K562 (cell line): Measurements from ENCODE around the gene ERVFRD-1. TPM values are rescaled to one million over a fixed set of nuclear protein-coding genes. Genes with fewer than 3 reads are reported as not detected.

Source experiments
- ATAC-seq: fragments of 200-7000 bp; cut with Tn5 transposase; 3 replicates; pipeline ENCODE4 v1.9.1; 2020; ENCODE audit warnings: moderate library complexity
- BruUV-seq: library from RNA; stranded (reverse); fragments of 400-500 nt; replicated peaks from 2 replicates; lab custom pipeline; 2021; lab: Mats Ljungman, UMichigan
- CTCF ChIA-PET: fragments of 300-600 bp; formaldehyde crosslinking; extraction: SDS; loops from one replicate; lab custom pipeline; 2021; ENCODE audit warnings: low intra/inter-chr PET ratio; lab: Yijun Ruan, JAX
- POLR2A ChIA-PET: fragments of 300-600, 350-650 bp; sonication (Branson Sonifier 250); formaldehyde crosslinking; extraction: SDS; loops from one replicate; lab custom pipeline; 2021; ENCODE audit warnings: antibody characterized with exemption, inconsistent platforms; lab: Yijun Ruan, JAX
- DNase-seq, 4 experiments: peaks; one replicate each; pipeline versions ENCODE4 v3.0.0 to v3.0.0-alpha.2; 2011 to 2018; ENCODE audit warnings: low spot score in 3 of 4, mixed read lengths in 3 of 4; ENCODE audit errors: extremely low read depth in 1 of 4
- FAIRE-seq: peaks from 2 replicates; lab custom pipeline; 2011; peaks lifted over from hg19 to GRCh38; lab: Jason Lieb, UNC
- H2AFZ ChIP-seq: 2 replicates; pipeline ENCODE4 v1.6.0; 2011; ENCODE audit warnings: low read depth, low read length, control low read depth, inconsistent platforms
- H3K27ac ChIP-seq: fragments of 200-600 bp; 3 replicates; pipeline ENCODE4 v1.8.0; 2011; ENCODE audit warnings: low read depth, mild to moderate bottlenecking, control low read depth, inconsistent platforms, low read length, moderate library complexity, mixed read lengths; ENCODE audit errors: extremely low read depth
- H3K27me3 ChIP-seq, 2 experiments: fragments of 300-600 bp in 1 of 2; 2 replicates in 1 of 2; 3 replicates in 1 of 2; pipeline versions ENCODE4 v1.6.0 to v1.8.0; 2011; ENCODE audit warnings: inconsistent platforms in 2 of 2, low read length in 2 of 2, mild to moderate bottlenecking in 1 of 2, mixed read lengths in 1 of 2, moderate library complexity in 1 of 2; ENCODE audit not compliant: control insufficient read depth in 2 of 2, insufficient read depth in 2 of 2
- H3K36me3 ChIP-seq: fragments of 300-600 bp; 3 replicates; pipeline ENCODE4 v1.8.0; 2011; ENCODE audit warnings: mild to moderate bottlenecking, low read length, inconsistent platforms; ENCODE audit not compliant: control insufficient read depth, insufficient read depth
- H3K4me1 ChIP-seq, 2 experiments: fragments of 200-600 bp in 1 of 2; replicated peaks in 1 of 2; 2 replicates in 1 of 2; 3 replicates in 1 of 2; pipeline versions ENCODE4 v1.5.1 to v1.8.0; 2011; ENCODE audit warnings: inconsistent platforms in 2 of 2, low read length in 2 of 2, mild to moderate bottlenecking in 1 of 2, mixed read lengths in 1 of 2, moderate library complexity in 1 of 2; ENCODE audit not compliant: control insufficient read depth in 2 of 2, insufficient read depth in 2 of 2
- H3K4me2 ChIP-seq: 2 replicates; pipeline ENCODE4 v1.6.1; 2011; ENCODE audit warnings: low read length, control low read depth, inconsistent platforms, mixed read lengths; ENCODE audit not compliant: insufficient read depth
- H3K4me3 ChIP-seq: fragments of 200-600 bp; sonication (generic), shearing (Covaris generic); 2 replicates; pipeline ENCODE4 v1.5.1; 2016; ENCODE audit warnings: control low read depth, inconsistent platforms
- H3K79me2 ChIP-seq: fragments of 200-600 bp; 3 replicates; pipeline ENCODE4 v1.8.0; 2011; ENCODE audit warnings: low read length, inconsistent platforms; ENCODE audit not compliant: control insufficient read depth, insufficient read depth
- H3K9ac ChIP-seq, 2 experiments: 2 replicates each; pipeline versions ENCODE4 v1.6.0 to v1.6.1; 2011; ENCODE audit warnings: low read depth in 2 of 2, low read length in 2 of 2, control low read depth in 1 of 2, inconsistent platforms in 1 of 2, mild to moderate bottlenecking in 1 of 2, mixed read lengths in 1 of 2; ENCODE audit not compliant: insufficient read depth in 1 of 2
- H3K9me1 ChIP-seq: one replicate; pipeline ENCODE4 v1.6.0; 2011; ENCODE audit warnings: inconsistent platforms, mild to moderate bottlenecking, low read length, moderate library complexity; ENCODE audit not compliant: control insufficient read depth, insufficient read depth
- H3K9me3 ChIP-seq: replicated peaks from 2 replicates; pipeline ENCODE4 v1.5.1; 2011; ENCODE audit warnings: low read depth, low read length, inconsistent platforms; ENCODE audit not compliant: control insufficient read depth, insufficient read depth
- H4K20me1 ChIP-seq: replicated peaks from 2 replicates; pipeline ENCODE4 v1.6.1; 2011; ENCODE audit warnings: low read length, inconsistent platforms, mixed read lengths; ENCODE audit not compliant: control insufficient read depth, insufficient read depth
- C11orf30 ChIP-seq: fragments of 450-650 bp; IDR thresholded peaks from 2 replicates; pipeline ENCODE4 v1.6.1; 2016; ENCODE audit warnings: low read depth, mild to moderate bottlenecking
- MECOM ChIP-seq: fragments of 250-450 bp; sonication (Bioruptor Pico); IDR thresholded peaks from 2 replicates; pipeline ENCODE4 v1.8.0; 2022; ENCODE audit warnings: inconsistent platforms
- RBM34 ChIP-seq: fragments of 200-400 bp; formaldehyde crosslinking; IDR thresholded peaks from 2 replicates; pipeline ENCODE4 v1.6.1; 2018; ENCODE audit warnings: low read length, borderline replicate concordance; ENCODE audit not compliant: insufficient read depth
- SMARCB1 ChIP-seq: IDR thresholded peaks from 2 replicates; pipeline ENCODE4 v1.6.1; 2011; ENCODE audit warnings: improper control_type of control experiment, low read depth; ENCODE audit not compliant: insufficient read length
- TBL1XR1 ChIP-seq, 2 experiments: IDR thresholded peaks; 2 replicates each; pipeline ENCODE4 v1.6.1; 2012; ENCODE audit warnings: improper control_type of control experiment in 2 of 2, low read length in 2 of 2, mild to moderate bottlenecking in 1 of 2
- TCF7 ChIP-seq: sonication (generic); IDR thresholded peaks from 2 replicates; pipeline ENCODE4 v1.6.1; 2016; ENCODE audit warnings: antibody characterized with exemption, borderline replicate concordance
- ZNF316 ChIP-seq: fragments of 450-650 bp; IDR thresholded peaks from 2 replicates; pipeline ENCODE4 v1.6.1; 2016
- WGBS: fragments of 100-300 bp; shearing (Covaris generic); methylation state at CpG from one replicate; pipeline ENCODE4 v1.1.6; 2016; ENCODE audit warnings: low coverage, mixed read lengths; ENCODE audit not compliant: insufficient coverage; ENCODE audit errors: missing lambda C conversion rate; 5-methylcytosine and 5-hydroxymethylcytosine counted together
- in situ Hi-C: fragments of 300-500 bp; cut with MboI; formaldehyde crosslinking; loops from 4 replicates; pipeline ENCODE4 v1.15.0; 2018; ENCODE audit warnings: inconsistent platforms, mixed read lengths
- intact Hi-C: fragments of 100-400 bp; cut with micrococcal nuclease; formaldehyde crosslinking; loops from 2 replicates; pipeline ENCODE4 v1.14.2; 2022
- polyA plus RNA-seq, 8 experiments: library from polyadenylated mRNA; depleted of rRNA in 4 of 8; stranded (reverse) in 5 of 8; unstranded in 3 of 8; fragments of >200 nt; fragmentation: Nextera tagmentation in 2 of 8; fragmentation: Illumina TruSeq in 1 of 8; extraction: Ambion mirVana in 2 of 8; extraction: Trizol in 1 of 8; gene quantifications; 2 replicates each; pipeline versions ENCODE4 v1.2.1 to v1.2.3, GENCODE V29; 2011 to 2014; ENCODE audit warnings: inconsistent platforms in 1 of 8, missing spikeins in 1 of 8
- total RNA-seq, 7 experiments: library from RNA; depleted of rRNA in 6 of 7; stranded (reverse); fragments of >200 nt in 6 of 7; fragmentation: Illumina TruSeq in 2 of 7; extraction: Trizol in 2 of 7; gene quantifications; 2 replicates each; pipeline versions ENCODE4 v1.2.1 to v1.2.3, GENCODE V29; 2011 to 2021; ENCODE audit warnings: low replicate concordance in 1 of 7

Gene ERVFRD-1
- total and polyA plus RNA-seq, 9 of the 15 experiments (the other 6 are each of a cell fraction or from before 2014, with no cell fraction given), result 0.05 to 0.14 (median 0.09) TPM; not detected in 2

GRCh38 chr6:11085758-11086435 is 25.6 kb downstream of the ERVFRD-1 start:
- H3K9me3 ChIP-seq, result no peaks in the 10 kb centered on the region
- H3K4me1 ChIP-seq, result no peaks in the 10 kb centered on the region
- WGBS, result 21% methylated on average over 3 of the region's 3 CpGs
- BruUV-seq, result no TSS peak
- no peak overlapping the region for H3K4me3 ChIP-seq
- H3K36me3 ChIP-seq, result no peaks in the 10 kb centered on the region
- H3K79me2 ChIP-seq, result no peaks in the 10 kb centered on the region
- ATAC-seq, result no peak
- H3K9me1 ChIP-seq, result no peaks in the 10 kb centered on the region
- intact Hi-C loops, result no loop called here
- H3K9ac ChIP-seq, result no peak overlapping the region
- no peak overlapping the region for H3K4me2 ChIP-seq
- CTCF ChIA-PET, result no interaction called here
- in situ Hi-C loops, result no loop called here
- TF ChIP-seq MECOM (CRISPR knock-in tag) (no peak), C11orf30 (peak; percentile 33; the same call in 1 of the 2 replicates), ZNF316 (peak; percentile 62)
- no peaks in the 10 kb centered on the region for H4K20me1 ChIP-seq
- FAIRE-seq, result no peak
- POLR2A ChIA-PET, result interaction anchor here (1.1 kb wide), 1 partner anchor 10 kb away, joined by 3 read pairs; no protein-coding TSS in a partner anchor
- H2AFZ ChIP-seq, result no peak overlapping the region
- H3K27me3 ChIP-seq, result no peaks in the 10 kb centered on the region
- no peak overlapping the region for H3K27ac ChIP-seq
- no peak for DNase-seq

DNA sequence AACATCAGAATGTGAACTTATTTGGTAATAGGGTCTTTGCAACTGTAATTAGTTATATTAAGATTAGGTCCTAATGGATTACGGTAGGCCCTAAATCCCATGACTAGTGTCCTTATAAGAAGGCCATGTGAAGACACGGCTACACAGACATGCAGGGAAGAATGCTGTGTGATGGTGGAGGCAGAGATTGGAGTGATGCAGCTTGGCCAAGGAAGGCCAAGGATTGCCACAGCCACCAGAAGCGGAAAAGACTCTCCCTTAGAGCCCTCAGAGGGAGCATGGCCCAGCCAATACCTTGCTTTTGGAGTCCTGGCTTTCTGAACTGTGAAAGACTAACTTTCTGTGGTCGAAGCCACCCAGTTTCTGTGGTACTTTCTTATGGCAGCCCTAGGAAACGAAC is 27.6 kb downstream of the ERVFRD-1 start:
- FAIRE-seq (peak; percentile 59), ATAC-seq (no peak; the same call in 2 of the 3 replicates), DNase-seq (no peak)
- Histone ChIP-seq H3K4me1 (no peaks in the 10 kb centered on the region), H3K27ac (no peak overlapping the region), H3K36me3 (no peaks in the 10 kb centered on the region), H3K4me3 (no peak overlapping the region), H3K9me1 (no peaks in the 10 kb centered on the region), H4K20me1 (no peaks in the 10 kb centered on the region), H3K9me3 (no peaks in the 10 kb centered on the region), H2AFZ (no peak overlapping the region), H3K9ac (no peak overlapping the region), H3K27me3 (no peaks in the 10 kb centered on the region), H3K79me2 (no peaks in the 10 kb centered on the region), H3K4me2 (no peak overlapping the region)
- in situ Hi-C loops, result no loop called here
- no TSS peak for BruUV-seq
- ChIA-PET CTCF (no interaction called here), POLR2A (no interaction called here)
- TF ChIP-seq TBL1XR1 (IDR thresholded peaks at IDR 0.05; ENCODE audit: low read length in 2 of 2) (no peak), TCF7 (no peak), SMARCB1 (no peak), RBM34 (no peak)
- intact Hi-C loops, result no loop called here
- 26% methylated on average over 5 of the region's 5 CpGs for WGBS
